Breast epithelium (tissue), 3 donors: ENCODE results near the gene ACAA1.

ENCODE experiments used
- CTCF ChIP-seq, 3 donors: fragments of 450-650 bp; IDR thresholded peaks; one replicate each; pipeline ENCODE4 v1.5.1; 2016 to 2017; ENCODE audit warnings: antibody characterized with exemption in 3 of 3, mild to moderate bottlenecking in 3 of 3, moderate library complexity in 3 of 3
- POLR2A ChIP-seq: fragments of 450-650 bp; IDR thresholded peaks from one replicate; pipeline ENCODE4 v1.6.1; 2016; ENCODE audit warnings: antibody characterized with exemption, mild to moderate bottlenecking, moderate library complexity

- TF ChIP-seq POLR2A (no peak), CTCF (IDR thresholded peaks at IDR 0.05) (no peak)
Observed at GRCh38 chr3:38155825-38156224, 18.9 kb upstream of the ACAA1 start.
